T-cell (primary cell): ENCODE data around the gene LPAR5. TPM values are rescaled to one million over a fixed set of nuclear protein-coding genes. Genes with fewer than 3 reads are reported as not detected.
A peak's percentile ranks its signal among the peaks of the same experiment; 100 is the strongest.

Experiments used
- ATAC-seq, 4 experiments: fragments of 200-7000 bp in 3 of 4; fragments of 150-1000 bp in 1 of 4; cut with Tn5 transposase; replicated peaks in 1 of 4; 1 replicate in 3 of 4; 2 replicates in 1 of 4; pipeline ENCODE4 v1.10.0; 2021; ENCODE audit warnings: moderate library complexity in 3 of 4, mild to moderate bottlenecking in 2 of 4, moderate number of reproducible peaks in 1 of 4
- CTCF ChIA-PET, 2 donors: fragments of 300-600 bp; sonication (Branson Sonifier 250); formaldehyde crosslinking; loops; one replicate each; lab custom pipeline; 2022; ENCODE audit warnings: antibody characterized with exemption in 2 of 2; lab: Charles Lee
- POLR2A ChIA-PET, 2 donors: fragments of 300-600 bp; sonication (Branson Sonifier 250); formaldehyde crosslinking; loops; one replicate each; lab custom pipeline; 2022; ENCODE audit warnings: antibody characterized with exemption in 2 of 2; lab: Charles Lee
- DNase-seq, 35 experiments: peaks; one replicate each; pipeline versions ENCODE4 v3.0.0 to v3.0.0-alpha.2; 2013 to 2023
- H3K27ac ChIP-seq: one replicate; pipeline ENCODE4 v1.5.1; 2013; ENCODE audit warnings: low read length
- H3K27me3 ChIP-seq, 2 experiments: replicated peaks in 1 of 2; 1 replicate in 1 of 2; 2 replicates in 1 of 2; pipeline versions ENCODE4 v1.6.1 to v1.7.0; 2013; ENCODE audit warnings: low read length in 1 of 2, mixed read lengths in 1 of 2; ENCODE audit not compliant: control insufficient read depth in 2 of 2, insufficient read depth in 2 of 2; ENCODE audit errors: extremely low read depth in 1 of 2
- H3K36me3 ChIP-seq, 2 donors: 1 replicate in 1 of 2; 2 replicates in 1 of 2; pipeline versions ENCODE4 v1.6.1 to v1.7.0; 2013; ENCODE audit warnings: low read length in 1 of 2; ENCODE audit not compliant: control insufficient read depth in 2 of 2, insufficient read depth in 1 of 2; ENCODE audit errors: extremely low read depth in 1 of 2
- H3K4me1 ChIP-seq, 2 experiments: 1 replicate in 1 of 2; 2 replicates in 1 of 2; pipeline versions ENCODE4 v1.6.1 to v1.7.0; 2013; ENCODE audit warnings: low read length in 2 of 2, mixed read lengths in 1 of 2; ENCODE audit not compliant: insufficient read depth in 2 of 2, control insufficient read depth in 1 of 2; ENCODE audit errors: extremely low read depth in 1 of 2
- H3K4me3 ChIP-seq, 2 donors: 1 replicate in 1 of 2; 2 replicates in 1 of 2; pipeline versions ENCODE4 v1.5.1 to v1.7.0; 2013; ENCODE audit warnings: mild to moderate bottlenecking in 2 of 2, low read length in 1 of 2, moderate library complexity in 1 of 2; ENCODE audit not compliant: control insufficient read depth in 1 of 2; ENCODE audit errors: extremely low read depth in 1 of 2
- H3K9me3 ChIP-seq: 2 replicates; pipeline ENCODE4 v1.7.0; 2013
- H3K27ac Mint-ChIP-seq, 2 donors: one replicate each; pipeline ENCODE4 v1.8.0; 2020 to 2021; ENCODE audit warnings: mild to moderate bottlenecking in 2 of 2, mixed read lengths in 2 of 2
- H3K27me3 Mint-ChIP-seq, 2 donors: one replicate each; pipeline ENCODE4 v1.8.0; 2021 to 2022; ENCODE audit warnings: mixed read lengths in 2 of 2
- H3K36me3 Mint-ChIP-seq: one replicate; pipeline ENCODE4 v1.8.0; 2021; ENCODE audit warnings: mixed read lengths
- H3K4me1 Mint-ChIP-seq, 3 donors: one replicate each; pipeline ENCODE4 v1.8.0; 2020 to 2022; ENCODE audit warnings: mixed read lengths in 3 of 3, mild to moderate bottlenecking in 1 of 3
- H3K4me3 Mint-ChIP-seq, 3 donors: one replicate each; pipeline ENCODE4 v1.8.0; 2020 to 2022; ENCODE audit warnings: mild to moderate bottlenecking in 3 of 3, mixed read lengths in 3 of 3, moderate library complexity in 3 of 3
- H3K9me3 Mint-ChIP-seq, 3 donors: one replicate each; pipeline ENCODE4 v1.8.0; 2020 to 2022; ENCODE audit warnings: mixed read lengths in 3 of 3
- WGBS: methylation state at CpG from one replicate; pipeline ENCODE4 v1.1.5; 2013; ENCODE audit warnings: missing lambda C conversion rate; ENCODE audit not compliant: insufficient coverage; 5-methylcytosine and 5-hydroxymethylcytosine counted together
- total RNA-seq, 35 experiments: library from RNA in 6 of 35; stranded (reverse) in 6 of 35; fragments of 120-200 nt in 1 of 35; gene quantifications; one replicate each; pipeline versions ENCODE4 v1.2.1 to v1.2.4 and lab custom pipeline; 2013 to 2026

Gene LPAR5
- total RNA-seq, 5 donors from 2014 or later (not counting 1 experiment from before 2014, with no cell fraction given): 5.8 to 16.0 (median 14.9) TPM

DNA sequence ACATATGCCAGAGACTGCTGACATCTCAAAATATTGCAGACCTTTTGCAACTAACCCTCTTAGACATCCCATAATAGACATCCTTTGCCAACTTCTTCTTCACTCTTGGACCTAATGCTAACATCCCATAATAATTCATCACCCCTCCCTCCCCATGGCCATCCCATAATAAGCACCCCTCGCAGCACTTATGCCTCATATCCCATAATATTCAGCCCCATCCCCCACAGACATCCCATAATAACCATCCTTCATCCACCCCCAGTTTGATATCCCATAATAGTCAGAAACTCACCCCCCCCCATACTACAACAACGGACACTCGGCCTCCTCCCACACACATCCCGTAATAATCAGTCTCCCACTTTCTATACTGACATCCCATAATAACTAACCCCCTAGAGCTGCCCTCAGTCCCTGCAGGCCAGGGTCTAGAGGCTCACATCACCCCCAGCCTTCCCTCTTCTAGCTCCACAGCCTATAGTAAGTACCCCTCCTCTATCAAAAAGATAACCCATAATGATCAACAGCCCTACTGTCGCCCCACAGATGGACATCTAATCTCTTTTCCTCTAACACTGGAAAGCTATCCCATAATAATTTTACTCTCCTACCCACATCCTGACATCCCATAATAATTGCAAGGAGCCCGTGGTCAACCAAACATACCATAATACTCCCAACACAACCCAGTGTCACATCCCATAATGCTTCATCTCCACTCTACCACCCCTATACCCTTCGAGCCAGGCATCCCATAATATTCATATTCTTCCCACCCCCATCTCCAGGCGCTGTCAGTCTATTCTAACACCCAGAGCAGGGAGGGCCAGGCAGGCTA is 27.8 kb downstream of the LPAR5 start:
- peak overlapping the region; percentile 90 for H3K27ac ChIP-seq
- DNase-seq: peak in 33 of 35 experiments; percentile 18 to 84 (median 69)
- peaks cover 36 to 69% of the 10 kb centered on the region in 2 experiments for H3K4me1 ChIP-seq
- peak; percentile 15 to 55 (median 20) for ATAC-seq
- H3K27me3 ChIP-seq: no peaks in the 10 kb centered on the region
- H3K4me1 Mint-ChIP-seq: peaks cover 48 to 56% (median 53%) of the 10 kb centered on the region in 3 donors
- H3K4me3 ChIP-seq: no peak overlapping the region
- 5% methylated on average over 7 of the region's 8 CpGs for WGBS
- no peaks in the 10 kb centered on the region for H3K27me3 Mint-ChIP-seq
- H3K36me3 Mint-ChIP-seq: peaks cover 8% of the 10 kb centered on the region
- H3K9me3 ChIP-seq: no peaks in the 10 kb centered on the region
- H3K27ac Mint-ChIP-seq: no peak overlapping the region
- H3K4me3 Mint-ChIP-seq: no peak overlapping the region
- H3K9me3 Mint-ChIP-seq: no peaks in the 10 kb centered on the region
- ChIA-PET POLR2A (interaction anchor here in 1 of 2 donors (0.6 to 1.1 kb wide), 2 partner anchors 37 to 81 kb away, joined by 7 to 16 read pairs; partner anchors contain the start of gene ZNF384), CTCF (interaction anchor here in 1 of 2 donors (1.0 kb wide), 1 partner anchor 13 kb away, joined by 6 read pairs; no protein-coding TSS in a partner anchor)
- peaks cover 0 to 3% of the 10 kb centered on the region in 2 donors for H3K36me3 ChIP-seq

DNA sequence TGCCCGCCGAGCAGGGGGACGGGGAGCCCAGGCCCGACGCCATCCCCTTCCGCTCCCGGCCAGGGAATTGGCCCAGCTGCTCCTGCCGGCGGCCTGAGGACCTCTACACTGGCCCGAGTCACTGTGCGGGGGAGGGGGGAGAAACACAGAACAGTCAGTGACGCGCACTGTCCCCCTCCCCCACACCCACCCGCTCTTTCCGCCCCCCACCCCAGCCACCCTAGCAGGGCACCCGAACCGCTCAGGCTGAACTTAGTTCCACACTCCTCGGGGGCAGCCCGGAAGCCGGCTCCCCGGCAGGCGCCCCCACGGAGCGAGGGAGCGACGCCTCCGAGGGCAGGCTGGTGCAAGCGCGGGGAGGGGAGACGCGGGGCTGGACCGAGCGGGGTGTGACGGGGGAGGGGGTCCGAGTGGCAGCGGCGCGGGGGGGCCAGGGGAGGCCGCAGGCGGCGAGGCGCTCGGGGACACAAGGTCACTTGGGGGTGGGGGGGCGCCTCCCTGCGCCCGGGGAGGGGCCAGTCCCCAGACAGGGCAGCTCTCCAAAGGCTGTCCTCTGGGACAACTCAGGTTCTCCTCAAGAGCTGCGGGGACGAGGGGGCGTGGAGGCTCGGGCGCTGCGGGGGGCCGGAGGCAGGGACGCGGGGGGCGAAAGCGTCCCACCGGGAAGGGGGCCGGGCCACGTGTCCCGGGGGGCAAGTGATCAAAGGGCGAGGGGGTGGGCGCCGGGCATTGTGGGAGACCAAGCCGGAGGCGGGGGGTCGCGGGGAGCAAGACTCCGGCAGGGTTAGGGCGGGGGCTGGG is 29.2 kb downstream of the LPAR5 start:
- Histone ChIP-seq H3K27me3 (no peaks in the 10 kb centered on the region), H3K36me3 (peaks cover 3 to 13% of the 10 kb centered on the region in 2 donors), H3K9me3 (no peaks in the 10 kb centered on the region), H3K27ac (peak overlapping the region; percentile 90), H3K4me3 (peak overlapping the region; percentile 84 to 97), H3K4me1 (peaks cover 34 to 66% of the 10 kb centered on the region in 2 experiments)
- POLR2A ChIA-PET: interaction anchor here (0.6 to 0.8 kb wide), 4 partner anchors 10 to 275 kb away, joined by 3 to 4 read pairs (median 4); partner anchors contain the start of gene ZNF384 (in 1 of the 2)
- H3K36me3 Mint-ChIP-seq: peaks cover 22% of the 10 kb centered on the region
- DNase-seq (peak; percentile 37 to 78 (median 66)), ATAC-seq (peak; percentile 34 to 48 (median 40))
- peak overlapping the region; percentile 90 to 91 for H3K27ac Mint-ChIP-seq
- no peaks in the 10 kb centered on the region for H3K27me3 Mint-ChIP-seq
- CTCF ChIA-PET: no interaction called here
- H3K4me1 Mint-ChIP-seq: peaks cover 50 to 56% (median 53%) of the 10 kb centered on the region in 3 donors
- H3K4me3 Mint-ChIP-seq: no peak overlapping the region
- WGBS: 1% methylated on average over 51 of the region's 70 CpGs
- H3K9me3 Mint-ChIP-seq: no peaks in the 10 kb centered on the region

- Mint-ChIP-seq H3K4me1 (peaks cover 42 to 55% (median 49%) of the 10 kb centered on the region in 3 donors), H3K9me3 (no peaks in the 10 kb centered on the region), H3K27me3 (no peaks in the 10 kb centered on the region), H3K4me3 (no peak overlapping the region), H3K36me3 (peaks cover 31% of the 10 kb centered on the region), H3K27ac (peak overlapping the region; percentile 90 to 91)
- no peaks in the 10 kb centered on the region for H3K9me3 ChIP-seq
- H3K4me1 ChIP-seq: peaks cover 31 to 59% of the 10 kb centered on the region in 2 experiments
- ATAC-seq (peak; percentile 26 to 39 (median 38)), DNase-seq (peak in 28 of 35 experiments; percentile 9 to 70 (median 42))
- no peaks in the 10 kb centered on the region for H3K27me3 ChIP-seq
- peak overlapping the region; percentile 74 for H3K27ac ChIP-seq
- peaks cover 9 to 21% of the 10 kb centered on the region in 2 donors for H3K36me3 ChIP-seq
- CTCF ChIA-PET: no interaction called here
- WGBS: 0% methylated on average over 11 of the region's 18 CpGs
- H3K4me3 ChIP-seq: peak overlapping the region; percentile 84 to 97
- POLR2A ChIA-PET: interaction anchor here (0.6 to 0.7 kb wide), 4 partner anchors 10 to 84 kb away, joined by 3 to 4 read pairs (median 4); partner anchors contain the start of gene ZNF384 (in 1 of the 2)
Observed at GRCh38 chr12:6605421-6606330, 30.1 kb downstream of the LPAR5 start.

- ATAC-seq (no peak), DNase-seq (no peak)
- no peaks in the 10 kb centered on the region for H3K27me3 Mint-ChIP-seq
- no peaks in the 10 kb centered on the region for H3K9me3 Mint-ChIP-seq
- CTCF ChIA-PET: interaction anchor here in 1 of 2 donors (0.7 kb wide), 1 partner anchor 174 kb away, joined by 4 read pairs; no protein-coding TSS in a partner anchor
- H3K4me1 ChIP-seq: peaks cover 31 to 59% of the 10 kb centered on the region in 2 experiments
- no peak overlapping the region for H3K4me3 Mint-ChIP-seq
- peak overlapping the region; percentile 74 for H3K27ac ChIP-seq
- peak overlapping the region; percentile 84 to 97 for H3K4me3 ChIP-seq
- peaks cover 43% of the 10 kb centered on the region for H3K36me3 Mint-ChIP-seq
- peaks cover 44 to 56% (median 52%) of the 10 kb centered on the region in 3 donors for H3K4me1 Mint-ChIP-seq
- POLR2A ChIA-PET: interaction anchor here (0.5 to 0.7 kb wide), 5 partner anchors 9 to 400 kb away, joined by 3 to 6 read pairs (median 3); partner anchors contain the start of gene MLF2 (in 1 of the 2)
- H3K36me3 ChIP-seq: peaks cover 18 to 34% of the 10 kb centered on the region in 2 donors
- H3K27me3 ChIP-seq: no peaks in the 10 kb centered on the region
- no peaks in the 10 kb centered on the region for H3K9me3 ChIP-seq
- peak overlapping the region; percentile 90 to 91 for H3K27ac Mint-ChIP-seq
- WGBS: 63% methylated on average over 5 of the region's 6 CpGs
Observed at GRCh38 chr12:6604259-6605029, 31.3 kb downstream of the LPAR5 start.

DNA sequence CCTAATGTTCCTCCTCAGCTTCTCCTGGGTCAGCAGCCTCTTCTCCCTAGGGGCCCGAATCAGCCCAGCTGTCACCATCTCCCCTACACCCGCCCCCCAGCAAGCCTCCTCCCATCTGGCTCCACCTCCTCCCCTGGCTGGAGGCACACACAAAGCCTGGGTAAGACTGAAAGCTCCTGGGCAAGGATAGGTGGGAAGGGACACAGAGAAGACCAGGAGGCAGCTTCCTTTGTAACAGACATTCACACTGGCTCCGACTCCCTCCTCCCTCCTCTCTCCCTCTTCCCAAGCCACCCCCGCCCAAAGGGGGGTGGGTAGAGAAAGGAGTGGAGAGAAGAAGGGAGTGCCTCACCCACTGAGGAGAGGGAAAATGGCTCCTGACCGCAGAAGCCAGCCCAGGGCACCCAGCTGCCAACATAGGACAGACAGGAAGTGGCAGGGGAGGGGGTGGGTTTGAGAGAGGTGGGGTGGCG is 32.6 kb downstream of the LPAR5 start:
- ChIA-PET CTCF (interaction anchor here (0.6 to 1.0 kb wide), 5 partner anchors 35 to 402 kb away, joined by 3 to 4 read pairs (median 3); partner anchors contain the start of gene NOP2 (in 1 of the 2)), POLR2A (interaction anchor here (0.6 to 1.4 kb wide), 5 partner anchors 12 to 146 kb away, joined by 3 to 8 read pairs (median 4); partner anchors contain the start of gene ZNF384 (in 1 of the 2))
- peaks cover 45 to 54% (median 53%) of the 10 kb centered on the region in 3 donors for H3K4me1 Mint-ChIP-seq
- peaks cover 51% of the 10 kb centered on the region for H3K36me3 Mint-ChIP-seq
- DNase-seq (peak in 25 of 35 experiments; percentile 21 to 60 (median 38)), ATAC-seq (peak in 2 of 4 experiments; percentile 18 to 22)
- H3K27me3 ChIP-seq: no peaks in the 10 kb centered on the region
- H3K9me3 Mint-ChIP-seq: no peaks in the 10 kb centered on the region
- H3K27ac Mint-ChIP-seq: peak overlapping the region; percentile 90 to 91
- H3K36me3 ChIP-seq: peaks cover 21 to 45% of the 10 kb centered on the region in 2 donors
- H3K4me3 ChIP-seq: peak overlapping the region; percentile 34 to 60
- H3K4me1 ChIP-seq: peaks cover 31 to 53% of the 10 kb centered on the region in 2 experiments
- WGBS: no CpG with 5 or more reads among the region's 6 CpGs
- H3K27me3 Mint-ChIP-seq: no peaks in the 10 kb centered on the region
- H3K27ac ChIP-seq: peak overlapping the region; percentile 56
- peak overlapping the region in 1 of 3 donors; percentile 72 for H3K4me3 Mint-ChIP-seq
- no peaks in the 10 kb centered on the region for H3K9me3 ChIP-seq
